GM21723 (cell line): Measurements from ENCODE around the gene CFB.
"Not testable (repeated sequence)": the region's sequence is repeated elsewhere in the genome, so short reads cannot be mapped to it uniquely, and the experiment has no call there.

ENCODE experiments used
- ATAC-seq: cut with Tn5 transposase; IDR thresholded peaks from one replicate; pipeline ENCODE4 v1.9.1; 2021; ENCODE audit warnings: mild to moderate bottlenecking, moderate library complexity; ENCODE audit not compliant: unreplicated experiment

CFB gene

GRCh38 chr6:31970604-31971271 lies 24.8 kb downstream of the CFB start:
- no peak for ATAC-seq

DNA sequence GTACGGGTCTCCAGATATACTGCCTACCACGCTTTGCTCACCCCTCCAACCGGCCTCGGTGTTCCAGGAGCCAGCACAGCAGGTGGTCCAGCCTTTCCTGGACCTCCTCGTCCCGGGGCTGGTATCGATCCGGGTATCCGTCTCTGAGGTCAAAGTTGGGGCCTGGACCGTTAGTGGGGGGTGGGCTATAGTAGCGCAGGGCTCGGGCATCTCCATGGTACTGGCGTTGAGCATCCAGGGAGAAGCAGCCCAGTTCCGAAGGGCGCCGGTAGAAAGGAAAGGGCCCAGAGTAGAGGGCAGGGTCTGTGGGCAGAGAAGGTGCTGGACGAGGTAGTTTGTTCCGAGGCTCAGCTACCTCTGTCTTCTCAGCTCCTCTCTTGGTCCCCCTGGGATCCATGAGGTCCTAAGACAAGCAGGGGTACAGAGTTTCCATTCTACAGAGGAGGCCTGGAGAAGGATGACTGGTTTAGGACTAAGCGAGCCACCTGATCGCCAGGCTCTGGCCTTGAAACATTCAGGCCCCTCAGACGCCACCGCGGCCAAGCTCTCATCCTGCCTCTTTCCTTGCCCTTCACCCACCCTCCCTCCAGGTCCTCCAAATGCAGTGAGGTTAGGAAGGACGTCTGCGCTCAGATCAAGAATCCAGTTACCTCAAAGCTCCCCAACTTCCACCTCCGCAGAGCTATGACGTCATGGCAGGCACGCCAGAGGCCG lies 25.5 kb downstream of the CFB start:
- no peak for ATAC-seq

GRCh38 chr6:31971993-31972708 lies 26.3 kb downstream of the CFB start, which contains the start of gene DXO:
Gene DXO (minus strand): TSS chr6:31972138. CDS start chr6:31971675, 463 bp downstream.
- peak; percentile 82 for ATAC-seq

DNA sequence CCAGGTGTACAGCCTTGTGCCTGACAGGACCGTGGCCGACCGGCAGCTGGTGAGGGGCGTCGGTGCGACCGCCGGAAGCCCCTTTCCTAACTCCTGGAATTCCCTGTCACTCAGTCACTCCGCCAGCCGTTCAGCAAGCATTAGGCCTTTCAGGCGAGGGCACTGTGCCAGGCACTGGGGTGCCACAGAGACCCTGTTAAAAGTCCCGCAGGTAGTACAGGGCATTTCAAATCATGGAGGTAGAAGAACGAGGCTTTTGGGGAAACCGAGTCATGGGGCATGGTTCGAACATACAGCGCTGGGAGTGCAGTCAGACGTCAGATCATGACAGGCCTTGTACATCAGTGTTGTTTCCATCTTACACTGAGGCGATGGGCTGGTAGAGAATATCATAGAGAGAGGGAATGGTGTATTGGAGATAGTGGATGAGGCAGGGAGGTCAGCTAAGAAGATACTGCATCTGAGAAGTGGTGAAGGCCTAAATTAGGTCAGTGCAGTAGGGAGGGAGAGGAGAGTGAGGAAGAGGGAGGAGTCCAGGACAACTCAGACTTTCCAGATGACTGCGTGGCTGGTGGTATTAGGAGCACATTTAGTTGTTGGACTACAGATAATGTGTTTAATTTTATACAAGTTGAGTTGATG lies 26.9 kb downstream of the CFB start:
- ATAC-seq: no peak

GRCh38 chr6:31976065-31976464 lies 30.2 kb downstream of the CFB start:
- not testable (repeated sequence) for ATAC-seq

- no peak for ATAC-seq
Measured at GRCh38 chr6:31977816-31978431, 32.0 kb downstream of the CFB start.

GRCh38 chr6:31978831-31979230 lies 32.9 kb downstream of the CFB start:
- no peak for ATAC-seq

- ATAC-seq: no peak
Measured at GRCh38 chr6:31979238-31979898, 33.5 kb downstream of the CFB start.

GRCh38 chr6:31980195-31980876 lies 34.4 kb downstream of the CFB start:
- ATAC-seq: not testable (repeated sequence)

GRCh38 chr6:31980998-31981397 lies 35.1 kb downstream of the CFB start:
- ATAC-seq: not testable (repeated sequence)

- ATAC-seq: not testable (repeated sequence)
Measured at GRCh38 chr6:31981744-31982143, 35.8 kb downstream of the CFB start, which contains the start of gene C4A. Gene C4A (plus strand): TSS chr6:31982057. CDS start chr6:31982108, 51 bp downstream.

- not testable (repeated sequence) for ATAC-seq
Measured at GRCh38 chr6:31989363-31989762, 43.5 kb downstream of the CFB start.

- not testable (repeated sequence) for ATAC-seq
Measured at GRCh38 chr6:31994421-31994820, 48.5 kb downstream of the CFB start.

DNA sequence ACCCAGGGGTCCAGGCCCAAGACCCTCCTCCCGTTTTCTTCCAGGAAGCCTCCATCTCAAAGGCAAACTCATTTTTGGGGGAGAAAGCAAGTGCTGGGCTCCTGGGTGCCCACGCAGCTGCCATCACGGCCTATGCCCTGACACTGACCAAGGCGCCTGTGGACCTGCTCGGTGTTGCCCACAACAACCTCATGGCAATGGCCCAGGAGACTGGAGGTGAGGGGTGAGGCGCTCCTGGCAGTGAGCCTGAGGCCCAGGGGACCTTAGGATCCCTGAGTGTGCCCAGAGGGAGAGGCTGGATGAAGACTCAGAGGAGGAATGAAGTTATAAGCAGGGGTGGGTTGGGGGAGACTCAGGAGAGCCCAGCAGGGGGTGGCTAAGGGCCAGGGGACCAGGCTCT lies 50.5 kb downstream of the CFB start:
- not testable (repeated sequence) for ATAC-seq
